Measurements from ENCODE around the gene VRTN.

VRTN gene

DNA sequence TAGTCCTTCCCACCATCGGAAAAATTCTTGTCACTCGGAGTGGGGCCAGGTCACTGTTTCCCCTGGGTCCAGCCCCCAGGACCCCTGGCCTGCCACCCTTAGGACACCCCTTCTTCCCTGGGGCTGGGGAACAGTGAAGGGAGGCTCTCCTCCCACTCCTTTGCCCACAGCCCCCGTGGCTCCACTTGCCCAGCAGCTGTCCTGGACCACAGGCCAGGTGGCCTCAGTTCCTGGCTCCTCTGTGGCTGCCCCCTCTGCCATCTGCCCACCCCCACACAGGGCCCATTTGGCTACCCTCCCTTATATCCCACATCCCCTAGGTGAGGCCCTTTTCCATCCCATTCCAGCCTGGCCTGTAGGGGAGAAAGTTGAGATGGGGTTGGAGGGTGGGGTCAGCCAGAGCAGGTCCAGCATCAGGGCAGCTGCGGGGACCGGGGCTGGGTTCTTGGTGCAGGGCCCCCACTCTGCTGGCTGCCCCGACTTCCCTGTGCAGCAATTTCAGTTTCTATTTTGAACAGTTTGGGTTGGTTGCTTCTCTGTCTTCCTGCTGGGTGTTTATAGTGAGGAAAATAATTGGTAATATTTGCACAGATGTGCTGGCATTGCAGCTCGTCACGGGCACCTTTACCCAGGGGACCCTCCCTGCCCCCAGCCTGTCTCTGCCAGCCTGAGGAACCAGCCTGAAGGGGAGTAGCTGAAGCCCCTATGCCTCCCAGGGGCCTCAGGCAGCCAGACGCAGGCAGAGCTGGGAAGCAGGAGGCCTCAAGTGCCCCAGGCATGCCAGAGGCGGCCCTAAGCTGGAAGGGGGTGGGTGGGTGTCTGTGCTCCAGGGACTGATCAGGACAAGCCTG, 54.4 kb downstream of the VRTN start:
- TF ChIP-seq, protein P1, sequence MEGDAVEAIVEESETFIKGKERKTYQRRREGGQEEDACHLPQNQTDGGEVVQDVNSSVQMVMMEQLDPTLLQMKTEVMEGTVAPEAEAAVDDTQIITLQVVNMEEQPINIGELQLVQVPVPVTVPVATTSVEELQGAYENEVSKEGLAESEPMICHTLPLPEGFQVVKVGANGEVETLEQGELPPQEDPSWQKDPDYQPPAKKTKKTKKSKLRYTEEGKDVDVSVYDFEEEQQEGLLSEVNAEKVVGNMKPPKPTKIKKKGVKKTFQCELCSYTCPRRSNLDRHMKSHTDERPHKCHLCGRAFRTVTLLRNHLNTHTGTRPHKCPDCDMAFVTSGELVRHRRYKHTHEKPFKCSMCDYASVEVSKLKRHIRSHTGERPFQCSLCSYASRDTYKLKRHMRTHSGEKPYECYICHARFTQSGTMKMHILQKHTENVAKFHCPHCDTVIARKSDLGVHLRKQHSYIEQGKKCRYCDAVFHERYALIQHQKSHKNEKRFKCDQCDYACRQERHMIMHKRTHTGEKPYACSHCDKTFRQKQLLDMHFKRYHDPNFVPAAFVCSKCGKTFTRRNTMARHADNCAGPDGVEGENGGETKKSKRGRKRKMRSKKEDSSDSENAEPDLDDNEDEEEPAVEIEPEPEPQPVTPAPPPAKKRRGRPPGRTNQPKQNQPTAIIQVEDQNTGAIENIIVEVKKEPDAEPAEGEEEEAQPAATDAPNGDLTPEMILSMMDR (IDR thresholded peaks at IDR 0.05): no peak

DNA sequence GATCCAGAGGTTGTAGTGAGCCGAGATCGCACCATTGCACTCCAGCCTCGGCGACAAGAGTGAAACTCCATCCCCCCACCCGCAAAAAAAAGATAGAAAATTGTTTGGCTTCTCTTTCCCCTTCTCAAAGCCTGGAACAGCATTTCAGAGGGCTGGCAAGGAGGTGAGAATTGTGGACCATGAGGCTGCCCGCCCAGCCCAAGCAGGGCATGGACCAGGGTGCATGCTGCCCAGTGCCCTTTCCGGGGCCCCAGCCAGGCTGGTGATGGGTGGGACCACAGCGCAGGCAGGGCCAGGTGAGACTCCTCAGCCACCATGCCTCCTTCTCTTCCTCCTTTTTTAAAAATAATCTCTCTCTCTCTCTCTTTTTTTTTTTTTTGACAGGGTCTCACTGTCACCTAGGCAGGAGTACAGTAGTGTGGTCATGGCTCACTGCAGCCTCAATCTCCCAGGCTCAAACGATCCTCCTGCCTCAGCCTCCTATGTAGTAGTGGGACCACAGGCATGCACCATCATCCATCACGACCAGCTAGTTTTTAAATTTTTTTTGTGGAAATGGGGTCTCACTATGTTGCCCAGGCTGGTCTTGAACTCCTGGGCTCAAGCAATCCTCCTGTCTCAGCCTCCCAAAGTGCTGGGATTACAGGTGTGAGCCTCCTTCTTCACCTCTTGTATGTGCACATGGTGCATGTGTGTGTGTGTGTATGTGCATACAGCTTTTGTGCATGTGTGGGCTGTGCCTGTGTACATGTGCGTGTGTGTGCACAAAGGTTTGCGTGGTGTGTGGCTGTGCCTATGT, 55.5 kb downstream of the VRTN start:
- TF ChIP-seq, protein P1 (IDR thresholded peaks at IDR 0.05): no peak

DNA sequence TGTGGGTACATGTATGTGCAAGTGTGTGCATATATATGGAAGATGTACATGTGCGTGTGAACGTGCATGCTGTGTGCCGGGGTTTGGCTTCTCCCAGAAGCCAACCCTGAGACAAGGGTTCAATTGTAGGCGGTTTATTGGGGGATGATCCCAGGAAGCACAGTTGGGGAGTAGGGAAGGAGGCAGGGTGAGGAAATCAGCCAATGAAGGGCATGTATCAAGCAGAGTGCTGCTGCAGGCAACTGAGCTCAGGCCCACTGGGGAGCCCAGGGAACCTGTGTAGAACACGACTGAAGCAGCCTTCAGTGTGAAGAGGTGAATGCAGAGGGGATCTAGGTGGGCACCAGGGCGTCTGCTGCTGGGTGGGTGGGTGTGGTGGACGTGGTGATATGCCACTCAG, 56.2 kb downstream of the VRTN start:
- TF ChIP-seq, protein P1 (IDR thresholded peaks at IDR 0.05): no peak

DNA sequence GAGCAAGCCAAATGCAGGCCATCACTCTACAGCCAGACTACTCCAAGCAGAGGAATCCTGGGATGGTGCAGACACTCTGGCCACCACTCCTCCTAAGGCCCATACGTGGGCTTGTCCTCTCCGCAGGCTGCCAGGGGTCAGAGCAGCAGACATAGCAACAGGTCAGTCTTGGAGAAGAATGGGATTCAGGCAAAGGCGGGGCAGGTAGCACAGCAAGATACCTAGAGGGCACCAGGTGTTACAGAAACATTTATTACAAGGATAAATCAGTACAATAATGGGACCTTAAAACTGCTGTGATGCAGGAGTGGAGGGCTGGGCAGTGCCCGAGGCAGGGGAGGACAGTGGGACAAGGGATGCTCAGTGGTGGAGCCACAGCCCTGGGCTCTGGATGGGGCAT, 57.4 kb downstream of the VRTN start:
- TF ChIP-seq, protein P1 (IDR thresholded peaks at IDR 0.05): no peak

DNA sequence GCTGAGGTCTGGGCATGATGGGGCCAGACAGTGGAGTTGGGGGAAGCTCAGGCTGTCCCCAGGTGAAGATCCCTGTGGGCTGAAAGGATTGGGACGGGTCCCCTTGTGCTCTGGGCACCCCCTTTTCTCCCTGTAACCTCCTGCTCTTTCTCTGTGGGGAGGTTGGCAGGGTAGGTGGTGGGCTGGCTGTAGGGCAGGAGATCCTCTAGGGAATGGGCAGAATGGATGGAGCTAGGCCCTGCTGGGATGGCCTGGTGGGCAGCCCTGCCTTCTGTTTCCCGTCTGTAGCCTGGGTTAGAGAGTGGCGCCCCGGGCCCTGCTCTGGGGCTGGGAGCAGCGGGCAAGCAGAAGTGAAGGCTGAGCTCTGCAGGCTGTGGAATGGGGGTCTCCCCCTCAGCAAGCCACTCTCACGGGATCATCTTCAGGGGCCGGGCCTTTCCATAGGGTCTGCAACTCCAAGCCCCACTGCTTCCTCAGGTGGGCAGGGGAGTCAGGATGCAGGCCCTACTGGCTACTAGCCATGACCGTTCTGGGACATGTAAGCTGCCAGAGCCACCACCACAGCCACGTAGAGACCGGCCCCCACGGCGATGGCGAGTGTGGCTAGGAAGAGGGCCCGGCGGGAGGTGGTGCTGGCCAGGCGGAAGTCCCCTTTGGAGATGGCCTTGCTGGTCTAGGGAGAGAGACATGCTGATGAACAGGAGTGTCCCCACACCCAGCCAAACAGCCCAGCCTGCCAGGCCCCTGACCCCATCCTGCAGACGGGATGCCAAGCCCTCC, 58.9 kb downstream of the VRTN start:
- TF ChIP-seq, protein P1 (IDR thresholded peaks at IDR 0.05): no peak

DNA sequence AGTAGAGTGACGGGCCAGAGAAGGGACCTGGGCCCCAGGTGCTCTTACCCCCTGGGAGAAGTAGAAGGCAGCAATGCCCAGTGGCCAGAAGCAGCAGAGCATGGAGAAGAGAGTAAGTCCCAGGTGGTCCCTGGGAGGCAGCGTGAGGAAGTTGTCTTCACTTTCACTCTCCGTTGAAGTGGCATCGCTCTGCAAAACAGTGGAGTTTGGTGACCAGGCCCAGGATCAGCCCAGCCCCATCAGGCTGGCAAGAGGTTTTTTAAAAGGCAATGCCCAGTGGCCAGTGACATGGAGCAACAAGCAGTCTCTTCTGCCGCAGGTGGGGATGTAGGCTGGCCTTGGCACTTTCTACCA, 59.5 kb downstream of the VRTN start:
- TF ChIP-seq, protein P1 (IDR thresholded peaks at IDR 0.05): no peak

DNA sequence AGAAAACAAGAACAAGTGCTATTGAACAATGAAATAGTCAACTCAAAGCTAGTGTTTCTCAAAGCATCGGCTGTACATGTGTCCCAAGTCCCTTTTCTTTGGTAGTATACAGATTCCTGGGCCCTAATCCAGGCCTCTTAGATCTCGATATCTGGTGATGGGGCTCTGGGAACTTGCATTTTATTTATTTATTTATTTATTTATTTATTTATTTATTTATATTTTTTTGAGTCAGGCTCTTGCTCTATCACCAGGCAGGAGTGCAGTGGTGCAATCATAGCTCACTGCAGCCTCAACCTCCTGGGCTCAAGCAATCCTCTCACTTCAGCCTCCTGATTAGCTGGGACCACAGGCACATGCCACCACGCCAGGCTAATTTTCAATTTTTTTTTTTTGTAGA, 60.6 kb downstream of the VRTN start:
- TF ChIP-seq, protein P1 (IDR thresholded peaks at IDR 0.05): no peak
